Choroid plexus epithelial cell (primary cell): ENCODE measurements around the gene SLC22A17.
A peak's percentile ranks its signal among the peaks of the same experiment; 100 is the strongest.

ENCODE experiments used
- DNase-seq: peaks from one replicate; pipeline ENCODE4 v3.0.0-alpha.2; 2010; ENCODE audit warnings: low read depth
- H3K4me3 ChIP-seq: 2 replicates; pipeline ENCODE4 v1.5.1; 2011; ENCODE audit warnings: low read depth, mild to moderate bottlenecking, control low read depth, low read length, moderate library complexity
- CTCF ChIP-seq: conservative IDR thresholded peaks from 2 replicates; pipeline ENCODE4 v1.5.1; 2011; ENCODE audit warnings: low read depth, mild to moderate bottlenecking, control low read depth, inconsistent platforms, low read length, moderate library complexity

SLC22A17 gene

GRCh38 chr14:23356662-23357061, 4.0 kb upstream of the SLC22A17 start:
- TF ChIP-seq CTCF, result no peak
- DNase-seq, result no peak
- no peak overlapping the region for H3K4me3 ChIP-seq

- no peak for DNase-seq
- no peak for TF ChIP-seq CTCF
- H3K4me3 ChIP-seq, result no peak overlapping the region
Observed at GRCh38 chr14:23355871-23356435, 3.3 kb upstream of the SLC22A17 start.

GRCh38 chr14:23354990-23355389, 2.3 kb upstream of the SLC22A17 start:
- TF ChIP-seq CTCF, result no peak
- DNase-seq, result no peak
- no peak overlapping the region for H3K4me3 ChIP-seq

GRCh38 chr14:23353433-23353780, 720 bp upstream of the SLC22A17 start:
- no peak for DNase-seq
- H3K4me3 ChIP-seq, result no peak overlapping the region
- no peak for TF ChIP-seq CTCF

- no peak for DNase-seq
Observed at GRCh38 chr14:23351681-23352505, 794 bp downstream of the SLC22A17 start.

GRCh38 chr14:23349156-23349845, 3.4 kb downstream of the SLC22A17 start:
- no peak overlapping the region for H3K4me3 ChIP-seq
- TF ChIP-seq CTCF, result no peak
- DNase-seq, result no peak

More at GRCh38 chr14:23351681-23352505, 794 bp downstream of the SLC22A17 start:
- TF ChIP-seq CTCF, result no peak
- H3K4me3 ChIP-seq, result peak overlapping the region; percentile 69
